Measurements from ENCODE around the gene SBNO2.
A peak's percentile ranks its signal among the peaks of the same experiment; 100 is the strongest.

SBNO2 gene

GRCh38 chr19:1076951-1077350 lies 97.1 kb downstream of the SBNO2 start:
- DNase-seq (ENCODE audit: low read depth in 1 of 2, low spot score in 1 of 2): peak; percentile 71 to 88

GRCh38 chr19:1076046-1076386 lies 98.1 kb downstream of the SBNO2 start:
- no peak for DNase-seq (ENCODE audit: low read depth in 1 of 2, low spot score in 1 of 2)

GRCh38 chr19:1074544-1075283 lies 99.4 kb downstream of the SBNO2 start:
- DNase-seq (ENCODE audit: low read depth in 1 of 2, low spot score in 1 of 2): peak; percentile 64 to 79

- DNase-seq (ENCODE audit: low read depth in 1 of 2, low spot score in 1 of 2): no peak
These were observed 100.0 kb downstream of the SBNO2 start for GRCh38 chr19:1073956-1074517.

- DNase-seq (ENCODE audit: low read depth in 1 of 2, low spot score in 1 of 2): no peak
These were observed 100.8 kb downstream of the SBNO2 start for GRCh38 chr19:1073063-1073955.

GRCh38 chr19:1072371-1073015 lies 101.6 kb downstream of the SBNO2 start:
- DNase-seq (ENCODE audit: low read depth in 1 of 2, low spot score in 1 of 2): no peak

- DNase-seq (ENCODE audit: low read depth in 1 of 2, low spot score in 1 of 2): no peak
These were observed 102.9 kb downstream of the SBNO2 start for GRCh38 chr19:1070931-1071791.

GRCh38 chr19:1070576-1070930 lies 103.5 kb downstream of the SBNO2 start:
- DNase-seq (ENCODE audit: low read depth in 1 of 2, low spot score in 1 of 2): no peak

GRCh38 chr19:1069009-1069779 lies 104.9 kb downstream of the SBNO2 start:
- no peak for DNase-seq (ENCODE audit: low read depth in 1 of 2, low spot score in 1 of 2)

GRCh38 chr19:1068009-1069001 lies 105.8 kb downstream of the SBNO2 start:
- DNase-seq (ENCODE audit: low read depth in 1 of 2, low spot score in 1 of 2): no peak

- no peak for DNase-seq (ENCODE audit: low read depth in 1 of 2, low spot score in 1 of 2)
These were observed 106.6 kb downstream of the SBNO2 start for GRCh38 chr19:1067341-1067957.

GRCh38 chr19:1066748-1067340 lies 107.2 kb downstream of the SBNO2 start, which contains the start of gene ARHGAP45:
Gene ARHGAP45 (plus strand): TSS chr19:1067167. CDS start chr19:1067406, 239 bp downstream.
- peak in 1 of 2 donors; percentile 60 for DNase-seq (ENCODE audit: low read depth in 1 of 2, low spot score in 1 of 2)

- no peak for DNase-seq (ENCODE audit: low read depth in 1 of 2, low spot score in 1 of 2)
These were observed 107.8 kb downstream of the SBNO2 start for GRCh38 chr19:1066251-1066747.

GRCh38 chr19:1065606-1066109 lies 108.4 kb downstream of the SBNO2 start:
- no peak for DNase-seq (ENCODE audit: low read depth in 1 of 2, low spot score in 1 of 2)

GRCh38 chr19:1064661-1065605 lies 109.1 kb downstream of the SBNO2 start:
- no peak for DNase-seq (ENCODE audit: low read depth in 1 of 2, low spot score in 1 of 2)

All from activated CD4-positive, alpha-beta T cell treated with anti-CD3 and anti-CD28 coated beads, Interleukin-2, amount 50 U/mL, for 24 hours (primary cell).